HepG2 (cell line): ENCODE measurements around the gene MAPK8IP1. TPM values are rescaled to one million over a fixed set of nuclear protein-coding genes. Genes with fewer than 3 reads are reported as not detected.

Source experiments
- ATF7 ChIP-seq, 2 experiments: fragments of 450-650 bp in 1 of 2; sonication (generic) in 1 of 2; formaldehyde crosslinking in 1 of 2; IDR thresholded peaks; 2 replicates each; pipeline versions ENCODE4 v1.4.0 to v1.6.1; 2016 to 2020; ENCODE audit warnings: antibody characterized with exemption in 1 of 2, mild to moderate bottlenecking in 1 of 2, missing genetic modification reagents in 1 of 2
- CBX1 ChIP-seq: IDR thresholded peaks from one replicate; pipeline ENCODE4 v1.6.1; 2016; ENCODE audit warnings: antibody characterized with exemption, low read depth
- HMG20B ChIP-seq: conservative IDR thresholded peaks from 2 replicates; pipeline ENCODE4 v1.6.1; 2016; ENCODE audit warnings: missing genetic modification reagents, missing compliant biosample characterization
- HMGA1 ChIP-seq: sonication (generic); formaldehyde crosslinking; conservative IDR thresholded peaks from 2 replicates; pipeline ENCODE4 v1.4.0; 2020; ENCODE audit warnings: missing genetic modification reagents
- HOXD1 ChIP-seq: sonication (generic); formaldehyde crosslinking; IDR thresholded peaks from 2 replicates; pipeline ENCODE4 v1.5.0; 2020; ENCODE audit warnings: missing genetic modification reagents
- JDP2 ChIP-seq: sonication (generic); formaldehyde crosslinking; IDR thresholded peaks from 2 replicates; pipeline ENCODE4 v1.8.1; 2022; ENCODE audit warnings: missing genetic modification reagents, borderline replicate concordance
- NCOA1 ChIP-seq: sonication (generic); formaldehyde crosslinking; IDR thresholded peaks from 2 replicates; pipeline ENCODE4 v1.9.0; 2021; ENCODE audit warnings: missing genetic modification reagents
- NFIC ChIP-seq: IDR thresholded peaks from 2 replicates; pipeline ENCODE4 v1.6.1; 2012; ENCODE audit warnings: mild to moderate bottlenecking, low read length, inconsistent platforms
- PAWR ChIP-seq: sonication (generic); formaldehyde crosslinking; IDR thresholded peaks from 2 replicates; pipeline ENCODE4 v1.4.0; 2020; ENCODE audit warnings: missing genetic modification reagents, mild to moderate bottlenecking, borderline replicate concordance
- PPARG ChIP-seq: conservative IDR thresholded peaks from 2 replicates; pipeline ENCODE4 v1.6.1; 2016; ENCODE audit warnings: missing biosample characterization, missing genetic modification reagents
- RARA ChIP-seq: IDR thresholded peaks from 2 replicates; pipeline ENCODE4 v1.6.1; 2016; ENCODE audit warnings: missing genetic modification reagents, missing compliant biosample characterization
- RNF2 ChIP-seq: fragments of 450-650 bp; conservative IDR thresholded peaks from 2 replicates; pipeline ENCODE4 v1.6.1; 2016; ENCODE audit warnings: low read depth
- SAFB2 ChIP-seq: sonication (generic); formaldehyde crosslinking; IDR thresholded peaks from 2 replicates; pipeline ENCODE4 v1.5.1; 2020; ENCODE audit warnings: missing genetic modification reagents, low read depth, mild to moderate bottlenecking, borderline replicate concordance
- TOPORS ChIP-seq: sonication (generic); formaldehyde crosslinking; IDR thresholded peaks from 2 replicates; pipeline ENCODE4 v1.8.0; 2023; ENCODE audit warnings: mild to moderate bottlenecking, missing genetic modification reagents
- ZBTB21 ChIP-seq: sonication (generic); formaldehyde crosslinking; IDR thresholded peaks from 2 replicates; pipeline ENCODE4 v1.4.0; 2020; ENCODE audit warnings: missing genetic modification reagents
- ZBTB42 ChIP-seq: sonication (generic); formaldehyde crosslinking; IDR thresholded peaks from 2 replicates; pipeline ENCODE4 v1.5.0; 2020; ENCODE audit warnings: mild to moderate bottlenecking, missing genetic modification reagents
- ZFAT ChIP-seq: sonication (generic); formaldehyde crosslinking; conservative IDR thresholded peaks from 2 replicates; pipeline ENCODE4 v1.8.1; 2023; ENCODE audit warnings: missing genetic modification reagents, inconsistent platforms
- ZFP90 ChIP-seq: sonication (generic); formaldehyde crosslinking; IDR thresholded peaks from 2 replicates; pipeline ENCODE4 v1.8.0; 2022; ENCODE audit warnings: missing genetic modification reagents, mild to moderate bottlenecking, inconsistent platforms, borderline replicate concordance
- ZNF180 ChIP-seq: sonication (generic); formaldehyde crosslinking; IDR thresholded peaks from 2 replicates; pipeline ENCODE4 v1.4.0; 2020; ENCODE audit warnings: low read depth, missing genetic modification reagents, borderline replicate concordance
- ZNF251 ChIP-seq: sonication (generic); formaldehyde crosslinking; IDR thresholded peaks from 2 replicates; pipeline ENCODE4 v1.9.0; 2021; ENCODE audit warnings: mild to moderate bottlenecking, missing genetic modification reagents
- ZNF446 ChIP-seq: sonication (generic); formaldehyde crosslinking; IDR thresholded peaks from 2 replicates; pipeline ENCODE4 v1.5.0; 2020; ENCODE audit warnings: mild to moderate bottlenecking, missing genetic modification reagents
- ZNF468 ChIP-seq: sonication (generic); formaldehyde crosslinking; IDR thresholded peaks from 2 replicates; pipeline ENCODE4 v1.8.0; 2022; ENCODE audit warnings: mild to moderate bottlenecking, moderate library complexity, missing genetic modification reagents
- ZNF644 ChIP-seq: IDR thresholded peaks from 2 replicates; pipeline ENCODE4 v1.6.1; 2016; ENCODE audit warnings: low read depth
- ZNF746 ChIP-seq: sonication (generic); formaldehyde crosslinking; IDR thresholded peaks from 2 replicates; pipeline ENCODE4 v1.8.0; 2022; ENCODE audit warnings: mild to moderate bottlenecking, missing genetic modification reagents
- polyA plus RNA-seq, 8 experiments: library from polyadenylated mRNA; depleted of rRNA in 3 of 8; stranded (reverse) in 7 of 8; unstranded in 1 of 8; fragments of >200 nt; fragmentation: Illumina TruSeq in 4 of 8; extraction: Trizol in 4 of 8; gene quantifications; 2 replicates each; pipeline versions ENCODE4 v1.2.1 to v1.2.3, GENCODE V29; 2011 to 2016; ENCODE audit warnings: low read depth in 4 of 8, missing spikeins in 1 of 8, mixed read lengths in 1 of 8; ENCODE audit not compliant: insufficient read depth in 1 of 8
- total RNA-seq, 5 experiments: library from RNA; depleted of rRNA; stranded (reverse); fragments of >200 nt; fragmentation: Illumina TruSeq; extraction: Trizol; gene quantifications; 2 replicates each; pipeline ENCODE4 v1.2.3, GENCODE V29; 2016; ENCODE audit warnings: low read depth in 1 of 5
- TF ChIP-seq, protein P1 (sequence below): sonication (generic); formaldehyde crosslinking; IDR thresholded peaks from 2 replicates; pipeline ENCODE4 v1.5.1; 2020; ENCODE audit warnings: mild to moderate bottlenecking, missing genetic modification reagents, moderate library complexity
- TF ChIP-seq, protein P2 (sequence below): sonication (generic); formaldehyde crosslinking; IDR thresholded peaks from 2 replicates; pipeline ENCODE4 v1.5.0; 2020; ENCODE audit warnings: mild to moderate bottlenecking, missing genetic modification reagents
- TF ChIP-seq, protein P3 (sequence below): sonication (generic); formaldehyde crosslinking; IDR thresholded peaks from 2 replicates; pipeline ENCODE4 v1.4.0; 2020; ENCODE audit warnings: missing genetic modification reagents, borderline replicate concordance
- TF ChIP-seq, protein P4 (sequence below): sonication (generic); formaldehyde crosslinking; IDR thresholded peaks from 2 replicates; pipeline ENCODE4 v1.4.0; 2020; ENCODE audit warnings: missing genetic modification reagents

Gene MAPK8IP1
- total and polyA plus RNA-seq, 2 of the 13 experiments (the other 11 are each of a cell fraction or from before 2014, with no cell fraction given), result 2.2 to 4.2 TPM

DNA sequence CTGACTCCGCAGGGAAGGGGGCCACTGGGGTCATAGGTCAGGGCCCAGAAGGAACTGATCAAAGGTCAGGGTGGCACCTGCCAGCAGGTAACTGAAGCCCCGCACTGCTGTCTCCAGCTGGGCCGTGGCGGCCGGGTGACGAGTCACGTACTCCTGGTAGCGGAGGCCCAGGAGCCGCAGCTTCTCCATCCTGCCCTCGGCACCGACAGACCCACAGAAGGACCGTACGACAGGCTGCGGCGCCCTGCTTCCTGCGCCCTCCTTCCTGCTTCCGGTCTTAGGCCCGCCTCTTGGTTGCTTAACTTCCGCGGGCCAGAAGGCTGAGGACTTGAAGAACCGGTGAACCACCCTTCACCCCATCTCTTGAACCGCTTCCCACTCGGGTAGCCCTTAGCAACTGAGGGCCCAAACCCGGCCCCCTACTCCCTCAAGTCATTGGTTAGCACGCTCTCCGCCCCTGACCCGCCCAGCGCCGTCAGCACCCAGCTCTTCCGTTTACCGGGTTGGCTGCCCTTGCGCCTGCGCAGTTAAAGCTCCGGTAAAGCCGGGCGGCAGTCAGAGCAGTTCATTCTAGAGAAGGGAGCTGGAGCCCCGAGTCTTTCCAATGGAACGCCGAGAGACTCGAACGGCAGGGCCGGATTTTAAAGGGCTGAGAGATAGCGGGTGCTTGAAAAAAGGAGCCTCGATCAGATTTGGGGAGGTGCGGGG lies 32.3 kb downstream of the MAPK8IP1 start, which contains the start of gene PEX16 (continued):
- TF ChIP-seq ATF7 (IDR thresholded peaks at IDR 0.05) (no peak), ATF7 (CRISPR knock-in tag; IDR thresholded peaks at IDR 0.05) (no peak; the same call in 1 of the 2 replicates), NFIC (no peak), RARA (CRISPR knock-in tag) (no peak), NCOA1 (CRISPR knock-in tag) (no peak), ZNF180 (no peak; the same call in 1 of the 2 replicates), PAWR (CRISPR knock-in tag) (no peak), PPARG (0 out of 2 replicates have a peak, but pooled peaks have one; percentile 51), CBX1 (no peak), ZNF446 (CRISPR knock-in tag) (no peak), SAFB2 (CRISPR knock-in tag) (no peak), ZNF746 (CRISPR knock-in tag) (no peak; the same call in 1 of the 2 replicates), ZFAT (no peak), JDP2 (CRISPR knock-in tag) (no peak), HMGA1 (no peak), ZBTB42 (CRISPR knock-in tag) (0 out of 2 replicates have a peak, but pooled peaks have one; percentile 28), HOXD1 (no peak), ZNF251 (no peak), ZNF468 (CRISPR knock-in tag) (no peak), HMG20B (CRISPR knock-in tag) (no peak), ZNF644 (CRISPR knock-in tag) (no peak), TOPORS (CRISPR knock-in tag) (no peak), ZBTB21 (no peak), RNF2 (no peak), ZFP90 (CRISPR knock-in tag) (peak; percentile 74; the same call in 1 of the 2 replicates)
- TF ChIP-seq, protein P1, sequence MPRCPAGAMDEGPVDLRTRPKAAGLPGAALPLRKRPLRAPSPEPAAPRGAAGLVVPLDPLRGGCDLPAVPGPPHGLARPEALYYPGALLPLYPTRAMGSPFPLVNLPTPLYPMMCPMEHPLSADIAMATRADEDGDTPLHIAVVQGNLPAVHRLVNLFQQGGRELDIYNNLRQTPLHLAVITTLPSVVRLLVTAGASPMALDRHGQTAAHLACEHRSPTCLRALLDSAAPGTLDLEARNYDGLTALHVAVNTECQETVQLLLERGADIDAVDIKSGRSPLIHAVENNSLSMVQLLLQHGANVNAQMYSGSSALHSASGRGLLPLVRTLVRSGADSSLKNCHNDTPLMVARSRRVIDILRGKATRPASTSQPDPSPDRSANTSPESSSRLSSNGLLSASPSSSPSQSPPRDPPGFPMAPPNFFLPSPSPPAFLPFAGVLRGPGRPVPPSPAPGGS (CRISPR knock-in tag), result no peak; the same call in 1 of the 2 replicates
- TF ChIP-seq, protein P2, sequence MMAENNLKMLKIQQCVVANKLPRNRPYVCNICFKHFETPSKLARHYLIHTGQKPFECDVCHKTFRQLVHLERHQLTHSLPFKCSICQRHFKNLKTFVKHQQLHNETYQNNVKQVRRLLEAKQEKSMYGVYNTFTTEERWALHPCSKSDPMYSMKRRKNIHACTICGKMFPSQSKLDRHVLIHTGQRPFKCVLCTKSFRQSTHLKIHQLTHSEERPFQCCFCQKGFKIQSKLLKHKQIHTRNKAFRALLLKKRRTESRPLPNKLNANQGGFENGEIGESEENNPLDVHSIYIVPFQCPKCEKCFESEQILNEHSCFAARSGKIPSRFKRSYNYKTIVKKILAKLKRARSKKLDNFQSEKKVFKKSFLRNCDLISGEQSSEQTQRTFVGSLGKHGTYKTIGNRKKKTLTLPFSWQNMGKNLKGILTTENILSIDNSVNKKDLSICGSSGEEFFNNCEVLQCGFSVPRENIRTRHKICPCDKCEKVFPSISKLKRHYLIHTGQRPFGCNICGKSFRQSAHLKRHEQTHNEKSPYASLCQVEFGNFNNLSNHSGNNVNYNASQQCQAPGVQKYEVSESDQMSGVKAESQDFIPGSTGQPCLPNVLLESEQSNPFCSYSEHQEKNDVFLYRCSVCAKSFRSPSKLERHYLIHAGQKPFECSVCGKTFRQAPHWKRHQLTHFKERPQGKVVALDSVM (CRISPR knock-in tag), result no peak
- TF ChIP-seq, protein P3, sequence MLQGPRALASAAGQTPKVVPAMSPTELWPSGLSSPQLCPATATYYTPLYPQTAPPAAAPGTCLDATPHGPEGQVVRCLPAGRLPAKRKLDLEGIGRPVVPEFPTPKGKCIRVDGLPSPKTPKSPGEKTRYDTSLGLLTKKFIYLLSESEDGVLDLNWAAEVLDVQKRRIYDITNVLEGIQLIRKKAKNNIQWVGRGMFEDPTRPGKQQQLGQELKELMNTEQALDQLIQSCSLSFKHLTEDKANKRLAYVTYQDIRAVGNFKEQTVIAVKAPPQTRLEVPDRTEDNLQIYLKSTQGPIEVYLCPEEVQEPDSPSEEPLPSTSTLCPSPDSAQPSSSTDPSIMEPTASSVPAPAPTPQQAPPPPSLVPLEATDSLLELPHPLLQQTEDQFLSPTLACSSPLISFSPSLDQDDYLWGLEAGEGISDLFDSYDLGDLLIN (CRISPR knock-in tag), result 0 out of 2 replicates have a peak, but pooled peaks have one; percentile 29
- TF ChIP-seq, protein P4, sequence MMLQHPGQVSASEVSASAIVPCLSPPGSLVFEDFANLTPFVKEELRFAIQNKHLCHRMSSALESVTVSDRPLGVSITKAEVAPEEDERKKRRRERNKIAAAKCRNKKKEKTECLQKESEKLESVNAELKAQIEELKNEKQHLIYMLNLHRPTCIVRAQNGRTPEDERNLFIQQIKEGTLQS, result no peak
